Endothelial cell of umbilical vein (primary cell): ENCODE results near the gene FARP1. TPM values are rescaled to one million over a fixed set of nuclear protein-coding genes. Genes with fewer than 3 reads are reported as not detected.

Experiments
- BruUV-seq: library from RNA; stranded (reverse); fragments of 400-500 nt; replicated peaks from 2 replicates; lab custom pipeline; 2021; lab: Mats Ljungman, UMichigan
- CTCF ChIA-PET: fragments of 300-600, 350-600 bp; sonication (Branson Sonifier 250); formaldehyde crosslinking; loops from one replicate; lab custom pipeline; 2021; ENCODE audit warnings: antibody characterized with exemption, inconsistent platforms; lab: Charles Lee
- POLR2A ChIA-PET: fragments of 300-600, 350-600 bp; sonication (Branson Sonifier 250); formaldehyde crosslinking; loops from one replicate; lab custom pipeline; 2021; ENCODE audit warnings: antibody characterized with exemption, inconsistent platforms; lab: Charles Lee
- DNase-seq: peaks from one replicate; pipeline ENCODE4 v3.0.0-alpha.2; 2011; ENCODE audit warnings: low read depth, low spot score
- FAIRE-seq: peaks from 2 replicates; lab custom pipeline; 2011; peaks lifted over from hg19 to GRCh38; lab: Jason Lieb, UNC
- H2AFZ ChIP-seq: 2 replicates; pipeline ENCODE4 v1.6.0; 2012; ENCODE audit warnings: low read depth, low read length, control low read depth, inconsistent platforms
- H3K27ac ChIP-seq: 2 replicates; pipeline ENCODE4 v1.5.1; 2011; ENCODE audit warnings: low read depth, mild to moderate bottlenecking, control low read depth, low read length, moderate library complexity; ENCODE audit not compliant: insufficient read depth
- H3K27me3 ChIP-seq, 2 experiments: 2 replicates each; pipeline versions ENCODE4 v1.6.0 to v1.6.1; 2011; ENCODE audit warnings: low read length in 2 of 2, mixed read lengths in 1 of 2; ENCODE audit not compliant: control insufficient read depth in 2 of 2, insufficient read depth in 2 of 2
- H3K36me3 ChIP-seq, 2 experiments: 2 replicates in 1 of 2; 3 replicates in 1 of 2; pipeline ENCODE4 v1.5.1; 2011; ENCODE audit warnings: low read length in 2 of 2, mild to moderate bottlenecking in 1 of 2, moderate library complexity in 1 of 2; ENCODE audit not compliant: control insufficient read depth in 2 of 2, insufficient read depth in 2 of 2; ENCODE audit errors: extremely low read depth in 1 of 2
- H3K4me1 ChIP-seq: 3 replicates; pipeline ENCODE4 v1.5.1; 2011; ENCODE audit warnings: mild to moderate bottlenecking, low read length; ENCODE audit not compliant: control insufficient read depth, insufficient read depth; ENCODE audit errors: extremely low read depth
- H3K4me2 ChIP-seq: 2 replicates; pipeline ENCODE4 v1.6.1; 2011; ENCODE audit warnings: low read length, control low read depth, mixed read lengths; ENCODE audit not compliant: insufficient read depth
- H3K4me3 ChIP-seq, 3 experiments: fragments of 200-600 bp in 1 of 3; sonication (generic), shearing (Covaris generic) in 1 of 3; replicated peaks in 1 of 3; 2 replicates each; pipeline ENCODE4 v1.5.1; 2011 to 2016; ENCODE audit warnings: control low read depth in 3 of 3, low read length in 3 of 3, mild to moderate bottlenecking in 2 of 3, inconsistent platforms in 1 of 3, low read depth in 1 of 3, moderate library complexity in 1 of 3; ENCODE audit not compliant: insufficient read depth in 1 of 3
- H3K79me2 ChIP-seq: 2 replicates; pipeline ENCODE4 v1.6.0; 2012; ENCODE audit warnings: low read length, inconsistent platforms; ENCODE audit not compliant: control insufficient read depth, insufficient read depth
- H3K9ac ChIP-seq: replicated peaks from 2 replicates; pipeline ENCODE3; 2011; ENCODE audit warnings: low read length, control low read depth; ENCODE audit not compliant: insufficient read depth; ENCODE audit errors: extremely low read depth
- H3K9me1 ChIP-seq: replicated peaks from 3 replicates; pipeline ENCODE4 v1.6.0; 2011; ENCODE audit warnings: mild to moderate bottlenecking, low read length; ENCODE audit not compliant: control insufficient read depth, insufficient read depth; ENCODE audit errors: extremely low read depth
- H3K9me3 ChIP-seq: replicated peaks from 2 replicates; pipeline ENCODE4 v1.5.1; 2012; ENCODE audit warnings: low read length, inconsistent platforms; ENCODE audit not compliant: control insufficient read depth, insufficient read depth
- H4K20me1 ChIP-seq: replicated peaks from 2 replicates; pipeline ENCODE3; 2011; ENCODE audit warnings: mild to moderate bottlenecking, low read length; ENCODE audit not compliant: control insufficient read depth, insufficient read depth; ENCODE audit errors: extremely low read depth
- CTCF ChIP-seq, 2 donors: IDR thresholded peaks; 1 replicate in 1 of 2; 2 replicates in 1 of 2; pipeline ENCODE4 v1.5.1; 2011; ENCODE audit warnings: low read length in 2 of 2, mild to moderate bottlenecking in 2 of 2, moderate library complexity in 2 of 2, control low read depth in 1 of 2, inconsistent platforms in 1 of 2, low read depth in 1 of 2; ENCODE audit not compliant: insufficient read depth in 1 of 2; ENCODE audit errors: extremely low read depth in 1 of 2
- EZH2 ChIP-seq: IDR thresholded peaks from 2 replicates; pipeline ENCODE4 v1.6.1; 2012; ENCODE audit warnings: borderline replicate concordance, low read depth, mild to moderate bottlenecking, moderate library complexity, low read length, inconsistent platforms; ENCODE audit not compliant: severe bottlenecking
- FOS ChIP-seq: IDR thresholded peaks from 2 replicates; pipeline ENCODE4 v1.6.1; 2011; ENCODE audit warnings: mild to moderate bottlenecking, low read length, moderate library complexity, borderline replicate concordance; ENCODE audit not compliant: insufficient read depth
- GATA2 ChIP-seq: IDR thresholded peaks from 2 replicates; pipeline ENCODE4 v1.7.0; 2011; ENCODE audit warnings: low read depth, mild to moderate bottlenecking, moderate library complexity, mixed read lengths, low read length; ENCODE audit not compliant: insufficient read length, insufficient read depth
- JUN ChIP-seq: IDR thresholded peaks from 2 replicates; pipeline ENCODE4 v1.6.1; 2011; ENCODE audit warnings: borderline replicate concordance, low read depth; ENCODE audit not compliant: insufficient read length, insufficient read depth
- MAX ChIP-seq: IDR thresholded peaks from 2 replicates; pipeline ENCODE4 v1.6.1; 2011; ENCODE audit not compliant: insufficient read depth, insufficient read length
- MYC ChIP-seq: IDR thresholded peaks from one replicate; pipeline ENCODE4 v1.6.1; 2011; ENCODE audit warnings: mild to moderate bottlenecking, low read depth, low read length
- POLR2A ChIP-seq: IDR thresholded peaks from 2 replicates; pipeline ENCODE4 v1.6.1; 2012; ENCODE audit warnings: low read depth, mild to moderate bottlenecking, control low read depth, low read length
- POLR2AphosphoS5 ChIP-seq: IDR thresholded peaks from 2 replicates; pipeline ENCODE4 v1.6.1; 2012; ENCODE audit warnings: low read depth, mild to moderate bottlenecking, control low read depth, low read length, moderate library complexity; ENCODE audit not compliant: insufficient read depth
- dilution Hi-C: fragments of 300-500 bp; cut with MboI; formaldehyde crosslinking; loops from one replicate; pipeline ENCODE4 v1.15.0; 2019; ENCODE audit warnings: low sequenced_read_pairs; ENCODE audit not compliant: extremely low pct_ligation_motif_present
- intact Hi-C: fragments of 100-400 bp; cut with micrococcal nuclease; formaldehyde crosslinking; loops from one replicate; pipeline ENCODE4 v1.10.0; 2022
- polyA plus RNA-seq, 4 experiments: library from polyadenylated mRNA; depleted of rRNA in 3 of 4; stranded (reverse) in 3 of 4; unstranded in 1 of 4; fragments of >200 nt; gene quantifications; 2 replicates each; pipeline versions ENCODE4 v1.2.1 to v1.2.3, GENCODE V29; 2011 to 2012; ENCODE audit warnings: missing spikeins in 1 of 4
- total RNA-seq: library from RNA; stranded (reverse); gene quantifications from 2 replicates; pipeline ENCODE4 v1.2.3, GENCODE V29; 2021

FARP1 gene
- total and polyA plus RNA-seq, 2 donors (not counting 3 experiments of a cell fraction or from before 2014, with no cell fraction given) = 19.0 to 77.7 TPM

- DNase-seq (no peak), FAIRE-seq (no peak)
- no peaks in the 10 kb centered on the region for H3K79me2 ChIP-seq
- intact Hi-C loops (no loop called here), dilution Hi-C loops (no loop called here)
- no peaks in the 10 kb centered on the region for H4K20me1 ChIP-seq
- H3K9me3 ChIP-seq = no peaks in the 10 kb centered on the region
- BruUV-seq = no TSS peak
- ChIA-PET CTCF (no interaction called here), POLR2A (no interaction called here)
- H3K9me1 ChIP-seq = no peaks in the 10 kb centered on the region
- H3K27me3 ChIP-seq = no peaks in the 10 kb centered on the region
- H3K4me1 ChIP-seq = no peaks in the 10 kb centered on the region
- no peak overlapping the region for H3K4me3 ChIP-seq
- TF ChIP-seq GATA2 (no peak), MAX (no peak), FOS (no peak), JUN (no peak)
- no peaks in the 10 kb centered on the region for H3K36me3 ChIP-seq
- H2AFZ ChIP-seq = no peak overlapping the region
- no peak overlapping the region for H3K9ac ChIP-seq
- H3K4me2 ChIP-seq = no peak overlapping the region
- H3K27ac ChIP-seq = no peak overlapping the region
Observed at GRCh38 chr13:98237331-98237730, 94.4 kb downstream of the FARP1 start.

GRCh38 chr13:98239162-98240076, 96.5 kb downstream of the FARP1 start:
- ChIA-PET CTCF (no interaction called here), POLR2A (no interaction called here)
- H3K36me3 ChIP-seq = no peaks in the 10 kb centered on the region
- H3K4me2 ChIP-seq = no peak overlapping the region
- BruUV-seq = no TSS peak
- no peaks in the 10 kb centered on the region for H3K9me1 ChIP-seq
- H3K4me3 ChIP-seq = no peak overlapping the region
- TF ChIP-seq EZH2 = no peak
- TF ChIP-seq MYC = no peak
- TF ChIP-seq CTCF (IDR thresholded peaks at IDR 0.05; ENCODE audit: extremely low read depth in 1 of 2, insufficient read depth in 1 of 2, low read depth in 1 of 2, low read length in 2 of 2) = no peak
- TF ChIP-seq POLR2A = no peak
- TF ChIP-seq GATA2 = no peak
- TF ChIP-seq POLR2AphosphoS5 = no peak
- TF ChIP-seq FOS = no peak
- TF ChIP-seq MAX = no peak
- TF ChIP-seq JUN = no peak
- intact Hi-C loops = no loop called here
- DNase-seq (no peak), FAIRE-seq (no peak)
- H4K20me1 ChIP-seq = no peaks in the 10 kb centered on the region
- no peak overlapping the region for H2AFZ ChIP-seq
- H3K9me3 ChIP-seq = no peaks in the 10 kb centered on the region
- no peaks in the 10 kb centered on the region for H3K79me2 ChIP-seq
- H3K27ac ChIP-seq = no peak overlapping the region
- H3K9ac ChIP-seq = no peak overlapping the region
- no peaks in the 10 kb centered on the region for H3K27me3 ChIP-seq
- dilution Hi-C loops = no loop called here
- H3K4me1 ChIP-seq = no peaks in the 10 kb centered on the region
